Activated naive CD8-positive, alpha-beta T cell (primary cell): ENCODE results near the gene PILRB.

Source experiments
- H3K27ac Mint-ChIP-seq: one replicate; pipeline ENCODE4 v1.8.0; 2021; ENCODE audit warnings: mixed read lengths
- H3K27me3 Mint-ChIP-seq: one replicate; pipeline ENCODE4 v1.8.0; 2021; ENCODE audit warnings: mixed read lengths
- H3K36me3 Mint-ChIP-seq: one replicate; pipeline ENCODE4 v1.8.0; 2021; ENCODE audit warnings: mixed read lengths
- H3K4me1 Mint-ChIP-seq: one replicate; pipeline ENCODE4 v1.8.0; 2021; ENCODE audit warnings: low read depth, mixed read lengths
- H3K4me3 Mint-ChIP-seq: one replicate; pipeline ENCODE4 v1.8.0; 2021; ENCODE audit warnings: mild to moderate bottlenecking, mixed read lengths
- H3K9me3 Mint-ChIP-seq: one replicate; pipeline ENCODE4 v1.8.0; 2021; ENCODE audit warnings: low read depth, mixed read lengths

The PILRB gene

GRCh38 chr7:100400656-100401055 is 42.7 kb downstream of the PILRB start:
- no peaks in the 10 kb centered on the region for H3K27me3 Mint-ChIP-seq
- no peak overlapping the region for H3K27ac Mint-ChIP-seq
- no peak overlapping the region for H3K4me3 Mint-ChIP-seq
- H3K36me3 Mint-ChIP-seq, result peaks cover 6% of the 10 kb centered on the region
- H3K9me3 Mint-ChIP-seq, result no peaks in the 10 kb centered on the region
- peaks cover 21% of the 10 kb centered on the region for H3K4me1 Mint-ChIP-seq

- H3K27me3 Mint-ChIP-seq, result no peaks in the 10 kb centered on the region
- no peaks in the 10 kb centered on the region for H3K9me3 Mint-ChIP-seq
- no peak overlapping the region for H3K27ac Mint-ChIP-seq
- H3K4me1 Mint-ChIP-seq, result peaks cover 12% of the 10 kb centered on the region
- no peak overlapping the region for H3K4me3 Mint-ChIP-seq
- peaks cover 6% of the 10 kb centered on the region for H3K36me3 Mint-ChIP-seq
These were observed 43.9 kb downstream of the PILRB start for GRCh38 chr7:100401811-100402210.

GRCh38 chr7:100402241-100402640 is 44.3 kb downstream of the PILRB start:
- no peaks in the 10 kb centered on the region for H3K27me3 Mint-ChIP-seq
- no peak overlapping the region for H3K27ac Mint-ChIP-seq
- H3K36me3 Mint-ChIP-seq, result peaks cover 6% of the 10 kb centered on the region
- H3K4me1 Mint-ChIP-seq, result peaks cover 10% of the 10 kb centered on the region
- no peak overlapping the region for H3K4me3 Mint-ChIP-seq
- H3K9me3 Mint-ChIP-seq, result no peaks in the 10 kb centered on the region

GRCh38 chr7:100406767-100407166 is 48.9 kb downstream of the PILRB start:
- Mint-ChIP-seq H3K4me1 (peaks cover 5% of the 10 kb centered on the region), H3K27me3 (no peaks in the 10 kb centered on the region), H3K4me3 (no peak overlapping the region), H3K27ac (no peak overlapping the region), H3K9me3 (no peaks in the 10 kb centered on the region), H3K36me3 (peaks cover 6% of the 10 kb centered on the region)

GRCh38 chr7:100407285-100408180 is 49.6 kb downstream of the PILRB start:
- Mint-ChIP-seq H3K36me3 (peaks cover 6% of the 10 kb centered on the region), H3K4me1 (peaks cover 5% of the 10 kb centered on the region), H3K27me3 (no peaks in the 10 kb centered on the region), H3K27ac (no peak overlapping the region), H3K4me3 (no peak overlapping the region), H3K9me3 (no peaks in the 10 kb centered on the region)

GRCh38 chr7:100411101-100411500 is 53.2 kb downstream of the PILRB start:
- no peaks in the 10 kb centered on the region for H3K9me3 Mint-ChIP-seq
- H3K4me3 Mint-ChIP-seq, result no peak overlapping the region
- no peaks in the 10 kb centered on the region for H3K27me3 Mint-ChIP-seq
- H3K4me1 Mint-ChIP-seq, result peaks cover 5% of the 10 kb centered on the region
- H3K27ac Mint-ChIP-seq, result no peak overlapping the region
- H3K36me3 Mint-ChIP-seq, result peaks cover 7% of the 10 kb centered on the region

DNA sequence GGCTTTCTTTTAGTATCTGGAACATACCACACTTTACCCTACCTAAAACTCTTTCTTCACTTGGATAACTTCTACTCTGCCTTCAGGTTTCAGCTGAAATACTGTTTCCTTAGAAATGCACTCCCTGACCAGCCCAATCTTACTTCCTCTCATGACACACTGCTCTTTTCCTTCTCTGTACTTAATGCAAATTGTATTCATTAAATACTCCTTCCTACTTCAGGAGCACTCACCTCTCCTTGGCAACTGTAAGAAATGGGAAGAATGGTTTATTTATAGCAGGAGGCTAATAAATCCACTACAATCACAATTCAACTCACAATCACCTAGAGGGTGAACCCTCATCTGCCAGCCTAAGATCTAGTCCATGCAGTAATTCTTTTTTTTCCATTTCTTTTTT is 55.4 kb downstream of the PILRB start:
- H3K27ac Mint-ChIP-seq, result no peak overlapping the region
- no peak overlapping the region for H3K4me3 Mint-ChIP-seq
- H3K36me3 Mint-ChIP-seq, result peaks cover 7% of the 10 kb centered on the region
- no peaks in the 10 kb centered on the region for H3K4me1 Mint-ChIP-seq
- H3K27me3 Mint-ChIP-seq, result no peaks in the 10 kb centered on the region
- no peaks in the 10 kb centered on the region for H3K9me3 Mint-ChIP-seq

GRCh38 chr7:100413889-100414288 is 56.0 kb downstream of the PILRB start:
- no peaks in the 10 kb centered on the region for H3K9me3 Mint-ChIP-seq
- H3K36me3 Mint-ChIP-seq, result peaks cover 7% of the 10 kb centered on the region
- no peak overlapping the region for H3K4me3 Mint-ChIP-seq
- no peaks in the 10 kb centered on the region for H3K27me3 Mint-ChIP-seq
- H3K27ac Mint-ChIP-seq, result no peak overlapping the region
- H3K4me1 Mint-ChIP-seq, result no peaks in the 10 kb centered on the region

- Mint-ChIP-seq H3K4me1 (no peaks in the 10 kb centered on the region), H3K27me3 (no peaks in the 10 kb centered on the region), H3K4me3 (no peak overlapping the region), H3K36me3 (peaks cover 7% of the 10 kb centered on the region), H3K9me3 (no peaks in the 10 kb centered on the region), H3K27ac (no peak overlapping the region)
These were observed 57.5 kb downstream of the PILRB start for GRCh38 chr7:100415448-100415847.
